HepG2 (cell line): Measurements from ENCODE around the gene UGGT1. TPM values are rescaled to one million over a fixed set of nuclear protein-coding genes. Genes with fewer than 3 reads are reported as not detected.
A peak's percentile ranks its signal among the peaks of the same experiment; 100 is the strongest.

ENCODE experiments used
- FOXJ3 ChIP-seq: sonication (generic); formaldehyde crosslinking; IDR thresholded peaks from 2 replicates; pipeline ENCODE4 v1.4.0; 2020; ENCODE audit warnings: missing genetic modification reagents, mild to moderate bottlenecking, borderline replicate concordance
- KMT2B ChIP-seq: IDR thresholded peaks from 2 replicates; pipeline ENCODE4 v1.6.1; 2016; ENCODE audit warnings: missing genetic modification reagents, missing compliant biosample characterization
- MIXL1 ChIP-seq: IDR thresholded peaks from 2 replicates; pipeline ENCODE4 v1.6.1; 2016
- NFKBIZ ChIP-seq: IDR thresholded peaks from 2 replicates; pipeline ENCODE4 v1.6.1; 2018; ENCODE audit warnings: missing genetic modification reagents, missing compliant biosample characterization
- POLR2A ChIP-seq, 2 experiments: IDR thresholded peaks; 2 replicates each; pipeline ENCODE4 v1.6.1; 2011; ENCODE audit warnings: low read depth in 2 of 2, low read length in 2 of 2, mild to moderate bottlenecking in 1 of 2, moderate library complexity in 1 of 2; ENCODE audit not compliant: insufficient read depth in 1 of 2
- ZNF552 ChIP-seq: sonication (generic); formaldehyde crosslinking; IDR thresholded peaks from 2 replicates; pipeline ENCODE4 v1.9.0; 2022; ENCODE audit warnings: missing genetic modification reagents, mild to moderate bottlenecking, borderline replicate concordance
- ZSCAN25 ChIP-seq: sonication (generic); formaldehyde crosslinking; IDR thresholded peaks from 2 replicates; pipeline ENCODE4 v1.8.0; 2022; ENCODE audit warnings: mild to moderate bottlenecking, missing genetic modification reagents
- polyA plus RNA-seq, 8 experiments: library from polyadenylated mRNA; depleted of rRNA in 3 of 8; stranded (reverse) in 7 of 8; unstranded in 1 of 8; fragments of >200 nt; fragmentation: Illumina TruSeq in 4 of 8; extraction: Trizol in 4 of 8; gene quantifications; 2 replicates each; pipeline versions ENCODE4 v1.2.1 to v1.2.3, GENCODE V29; 2011 to 2016; ENCODE audit warnings: low read depth in 4 of 8, missing spikeins in 1 of 8, mixed read lengths in 1 of 8; ENCODE audit not compliant: insufficient read depth in 1 of 8
- total RNA-seq, 5 experiments: library from RNA; depleted of rRNA; stranded (reverse); fragments of >200 nt; fragmentation: Illumina TruSeq; extraction: Trizol; gene quantifications; 2 replicates each; pipeline ENCODE4 v1.2.3, GENCODE V29; 2016; ENCODE audit warnings: low read depth in 1 of 5
- TF ChIP-seq, protein P1 (sequence below): sonication (generic); formaldehyde crosslinking; IDR thresholded peaks from one replicate; pipeline ENCODE4 v1.5.1; 2020; ENCODE audit warnings: mild to moderate bottlenecking, missing genetic modification reagents; ENCODE audit errors: not compliant biosample characterization
- TF ChIP-seq, protein P2 (sequence below): sonication (generic); formaldehyde crosslinking; IDR thresholded peaks from 2 replicates; pipeline ENCODE4 v1.4.0; 2020; ENCODE audit warnings: mild to moderate bottlenecking, missing genetic modification reagents
- TF ChIP-seq, protein P3 (sequence below), 2 experiments: sonication (generic) in 1 of 2; formaldehyde crosslinking in 1 of 2; IDR thresholded peaks; 2 replicates each; pipeline versions ENCODE4 v1.6.1 to v1.9.0; 2014 to 2022; ENCODE audit warnings: antibody characterized with exemption in 1 of 2, borderline replicate concordance in 1 of 2, inconsistent platforms in 1 of 2, low read depth in 1 of 2, missing genetic modification reagents in 1 of 2
- TF ChIP-seq, protein P4 (sequence below): sonication (generic); formaldehyde crosslinking; IDR thresholded peaks from 2 replicates; pipeline ENCODE4 v1.5.0; 2020; ENCODE audit warnings: missing genetic modification reagents

UGGT1 gene
- total and polyA plus RNA-seq, 2 of the 13 experiments (the other 11 are each of a cell fraction or from before 2014, with no cell fraction given): 35.8 to 83.2 TPM

DNA sequence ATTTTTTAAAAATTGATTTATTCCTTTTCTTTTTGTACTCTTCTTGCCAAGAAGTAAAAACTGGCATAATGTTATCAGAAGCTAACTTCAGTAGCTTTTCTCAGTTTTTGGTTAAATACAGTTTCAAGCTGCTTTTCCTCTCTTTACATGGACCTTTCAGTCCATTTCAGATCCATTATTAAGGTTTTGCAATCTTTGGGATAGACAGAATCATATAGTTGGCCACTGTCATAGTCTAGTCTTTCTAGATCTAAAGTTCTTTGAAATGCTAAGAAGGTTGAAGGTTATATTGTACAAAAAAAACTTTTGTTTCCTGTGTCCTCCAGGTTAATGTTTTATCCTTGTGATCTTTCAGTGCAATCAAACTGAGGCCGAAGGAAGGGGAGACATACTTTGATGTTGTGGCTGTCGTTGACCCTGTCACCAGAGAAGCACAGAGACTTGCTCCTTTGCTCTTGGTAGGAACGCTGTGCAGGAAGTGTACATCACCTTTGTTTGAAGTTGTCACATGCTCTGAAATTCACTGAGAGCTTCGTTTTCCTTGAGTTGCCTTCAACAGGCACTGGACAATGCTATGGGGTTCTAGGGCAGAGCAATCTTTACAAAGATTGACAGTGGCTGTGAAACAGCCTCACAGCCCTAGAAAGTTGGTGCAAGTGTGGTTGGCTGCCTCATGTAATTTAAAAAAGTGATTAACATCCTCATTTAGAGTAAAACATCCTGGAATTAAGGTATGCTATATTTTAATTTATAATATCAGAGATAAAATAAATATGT, 79.1 kb downstream of the UGGT1 start (continued):
- TF ChIP-seq, protein P1, sequence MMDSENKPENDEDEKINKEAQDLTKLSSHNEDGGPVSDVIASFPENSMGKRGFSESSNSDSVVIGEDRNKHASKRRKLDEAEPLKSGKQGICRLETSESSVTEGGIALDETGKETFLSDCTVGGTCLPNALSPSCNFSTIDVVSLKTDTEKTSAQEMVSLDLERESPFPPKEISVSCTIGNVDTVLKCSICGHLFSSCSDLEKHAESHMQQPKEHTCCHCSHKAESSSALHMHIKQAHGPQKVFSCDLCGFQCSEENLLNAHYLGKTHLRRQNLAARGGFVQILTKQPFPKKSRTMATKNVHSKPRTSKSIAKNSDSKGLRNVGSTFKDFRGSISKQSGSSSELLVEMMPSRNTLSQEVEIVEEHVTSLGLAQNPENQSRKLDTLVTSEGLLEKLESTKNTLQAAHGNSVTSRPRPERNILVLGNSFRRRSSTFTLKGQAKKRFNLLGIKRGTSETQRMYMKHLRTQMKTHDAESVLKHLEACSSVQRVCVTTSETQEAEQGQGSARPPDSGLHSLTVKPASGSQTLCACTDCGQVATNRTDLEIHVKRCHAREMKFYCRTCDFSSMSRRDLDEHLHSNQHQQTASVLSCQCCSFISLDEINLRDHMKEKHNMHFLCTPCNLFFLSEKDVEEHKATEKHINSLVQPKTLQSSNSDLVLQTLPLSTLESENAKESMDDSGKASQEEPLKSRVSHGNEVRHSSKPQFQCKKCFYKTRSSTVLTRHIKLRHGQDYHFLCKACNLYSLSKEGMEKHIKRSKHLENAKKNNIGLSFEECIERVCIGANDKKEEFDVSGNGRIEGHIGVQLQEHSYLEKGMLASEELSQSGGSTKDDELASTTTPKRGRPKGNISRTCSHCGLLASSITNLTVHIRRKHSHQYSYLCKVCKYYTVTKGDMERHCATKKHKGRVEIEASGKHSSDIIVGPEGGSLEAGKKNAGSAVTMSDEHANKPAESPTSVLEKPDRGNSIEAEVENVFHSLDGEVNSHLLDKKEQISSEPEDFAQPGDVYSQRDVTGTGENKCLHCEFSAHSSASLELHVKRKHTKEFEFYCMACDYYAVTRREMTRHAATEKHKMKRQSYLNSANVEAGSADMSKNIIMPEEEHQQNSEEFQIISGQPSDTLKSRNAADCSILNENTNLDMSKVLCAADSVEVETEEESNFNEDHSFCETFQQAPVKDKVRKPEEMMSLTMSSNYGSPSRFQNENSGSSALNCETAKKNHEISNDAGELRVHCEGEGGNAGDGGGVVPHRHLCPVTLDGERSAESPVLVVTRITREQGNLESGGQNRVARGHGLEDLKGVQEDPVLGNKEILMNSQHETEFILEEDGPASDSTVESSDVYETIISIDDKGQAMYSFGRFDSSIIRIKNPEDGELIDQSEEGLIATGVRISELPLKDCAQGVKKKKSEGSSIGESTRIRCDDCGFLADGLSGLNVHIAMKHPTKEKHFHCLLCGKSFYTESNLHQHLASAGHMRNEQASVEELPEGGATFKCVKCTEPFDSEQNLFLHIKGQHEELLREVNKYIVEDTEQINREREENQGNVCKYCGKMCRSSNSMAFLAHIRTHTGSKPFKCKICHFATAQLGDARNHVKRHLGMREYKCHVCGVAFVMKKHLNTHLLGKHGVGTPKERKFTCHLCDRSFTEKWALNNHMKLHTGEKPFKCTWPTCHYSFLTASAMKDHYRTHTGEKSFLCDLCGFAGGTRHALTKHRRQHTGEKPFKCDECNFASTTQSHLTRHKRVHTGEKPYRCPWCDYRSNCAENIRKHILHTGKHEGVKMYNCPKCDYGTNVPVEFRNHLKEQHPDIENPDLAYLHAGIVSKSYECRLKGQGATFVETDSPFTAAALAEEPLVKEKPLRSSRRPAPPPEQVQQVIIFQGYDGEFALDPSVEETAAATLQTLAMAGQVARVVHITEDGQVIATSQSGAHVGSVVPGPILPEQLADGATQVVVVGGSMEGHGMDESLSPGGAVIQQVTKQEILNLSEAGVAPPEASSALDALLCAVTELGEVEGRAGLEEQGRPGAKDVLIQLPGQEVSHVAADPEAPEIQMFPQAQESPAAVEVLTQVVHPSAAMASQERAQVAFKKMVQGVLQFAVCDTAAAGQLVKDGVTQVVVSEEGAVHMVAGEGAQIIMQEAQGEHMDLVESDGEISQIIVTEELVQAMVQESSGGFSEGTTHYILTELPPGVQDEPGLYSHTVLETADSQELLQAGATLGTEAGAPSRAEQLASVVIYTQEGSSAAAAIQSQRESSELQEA (CRISPR knock-in tag): no peak
- peak; percentile 97 for TF ChIP-seq FOXJ3 (CRISPR knock-in tag)
- TF ChIP-seq ZNF552: no peak
- TF ChIP-seq POLR2A (IDR thresholded peaks at IDR 0.05; ENCODE audit: insufficient read depth in 1 of 2, low read depth in 2 of 2, low read length in 2 of 2): peak; percentile 46 to 65; a peak in 3 of 4 replicates
- TF ChIP-seq ZSCAN25 (CRISPR knock-in tag): no peak
- TF ChIP-seq KMT2B (CRISPR knock-in tag): peak; percentile 71; the same call in 1 of the 2 replicates
- peak; percentile 95 for TF ChIP-seq MIXL1 (CRISPR knock-in tag)
- TF ChIP-seq, protein P2, sequence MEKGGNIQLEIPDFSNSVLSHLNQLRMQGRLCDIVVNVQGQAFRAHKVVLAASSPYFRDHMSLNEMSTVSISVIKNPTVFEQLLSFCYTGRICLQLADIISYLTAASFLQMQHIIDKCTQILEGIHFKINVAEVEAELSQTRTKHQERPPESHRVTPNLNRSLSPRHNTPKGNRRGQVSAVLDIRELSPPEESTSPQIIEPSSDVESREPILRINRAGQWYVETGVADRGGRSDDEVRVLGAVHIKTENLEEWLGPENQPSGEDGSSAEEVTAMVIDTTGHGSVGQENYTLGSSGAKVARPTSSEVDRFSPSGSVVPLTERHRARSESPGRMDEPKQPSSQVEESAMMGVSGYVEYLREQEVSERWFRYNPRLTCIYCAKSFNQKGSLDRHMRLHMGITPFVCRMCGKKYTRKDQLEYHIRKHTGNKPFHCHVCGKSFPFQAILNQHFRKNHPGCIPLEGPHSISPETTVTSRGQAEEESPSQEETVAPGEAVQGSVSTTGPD (CRISPR knock-in tag): no peak
- TF ChIP-seq, protein P3, sequence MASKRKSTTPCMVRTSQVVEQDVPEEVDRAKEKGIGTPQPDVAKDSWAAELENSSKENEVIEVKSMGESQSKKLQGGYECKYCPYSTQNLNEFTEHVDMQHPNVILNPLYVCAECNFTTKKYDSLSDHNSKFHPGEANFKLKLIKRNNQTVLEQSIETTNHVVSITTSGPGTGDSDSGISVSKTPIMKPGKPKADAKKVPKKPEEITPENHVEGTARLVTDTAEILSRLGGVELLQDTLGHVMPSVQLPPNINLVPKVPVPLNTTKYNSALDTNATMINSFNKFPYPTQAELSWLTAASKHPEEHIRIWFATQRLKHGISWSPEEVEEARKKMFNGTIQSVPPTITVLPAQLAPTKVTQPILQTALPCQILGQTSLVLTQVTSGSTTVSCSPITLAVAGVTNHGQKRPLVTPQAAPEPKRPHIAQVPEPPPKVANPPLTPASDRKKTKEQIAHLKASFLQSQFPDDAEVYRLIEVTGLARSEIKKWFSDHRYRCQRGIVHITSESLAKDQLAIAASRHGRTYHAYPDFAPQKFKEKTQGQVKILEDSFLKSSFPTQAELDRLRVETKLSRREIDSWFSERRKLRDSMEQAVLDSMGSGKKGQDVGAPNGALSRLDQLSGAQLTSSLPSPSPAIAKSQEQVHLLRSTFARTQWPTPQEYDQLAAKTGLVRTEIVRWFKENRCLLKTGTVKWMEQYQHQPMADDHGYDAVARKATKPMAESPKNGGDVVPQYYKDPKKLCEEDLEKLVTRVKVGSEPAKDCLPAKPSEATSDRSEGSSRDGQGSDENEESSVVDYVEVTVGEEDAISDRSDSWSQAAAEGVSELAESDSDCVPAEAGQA (IDR thresholded peaks at IDR 0.05; ENCODE audit: low read depth): peak; percentile 26; the same call in 1 of the 2 replicates
- TF ChIP-seq, protein P3 (CRISPR knock-in tag; IDR thresholded peaks at IDR 0.05; ENCODE audit: borderline replicate concordance): no peak
- TF ChIP-seq NFKBIZ (CRISPR knock-in tag): peak; percentile 95
- TF ChIP-seq, protein P4, sequence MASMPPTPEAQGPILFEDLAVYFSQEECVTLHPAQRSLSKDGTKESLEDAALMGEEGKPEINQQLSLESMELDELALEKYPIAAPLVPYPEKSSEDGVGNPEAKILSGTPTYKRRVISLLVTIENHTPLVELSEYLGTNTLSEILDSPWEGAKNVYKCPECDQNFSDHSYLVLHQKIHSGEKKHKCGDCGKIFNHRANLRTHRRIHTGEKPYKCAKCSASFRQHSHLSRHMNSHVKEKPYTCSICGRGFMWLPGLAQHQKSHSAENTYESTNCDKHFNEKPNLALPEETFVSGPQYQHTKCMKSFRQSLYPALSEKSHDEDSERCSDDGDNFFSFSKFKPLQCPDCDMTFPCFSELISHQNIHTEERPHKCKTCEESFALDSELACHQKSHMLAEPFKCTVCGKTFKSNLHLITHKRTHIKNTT: no peak
